NCI-H1930 (cell line): ENCODE data around the gene ALDH4A1.
"Not testable (repeated sequence)": the region's sequence is repeated elsewhere in the genome, so short reads cannot be mapped to it uniquely, and the experiment has no call there.

Source experiments
- DNase-seq, 2 experiments: peaks; one replicate each; lab custom pipeline; 2025; lab: John Stamatoyannopoulos, UW

Gene ALDH4A1

GRCh38 chr1:18879215-18879790, 23.1 kb downstream of the ALDH4A1 start:
- no peak for DNase-seq

DNA sequence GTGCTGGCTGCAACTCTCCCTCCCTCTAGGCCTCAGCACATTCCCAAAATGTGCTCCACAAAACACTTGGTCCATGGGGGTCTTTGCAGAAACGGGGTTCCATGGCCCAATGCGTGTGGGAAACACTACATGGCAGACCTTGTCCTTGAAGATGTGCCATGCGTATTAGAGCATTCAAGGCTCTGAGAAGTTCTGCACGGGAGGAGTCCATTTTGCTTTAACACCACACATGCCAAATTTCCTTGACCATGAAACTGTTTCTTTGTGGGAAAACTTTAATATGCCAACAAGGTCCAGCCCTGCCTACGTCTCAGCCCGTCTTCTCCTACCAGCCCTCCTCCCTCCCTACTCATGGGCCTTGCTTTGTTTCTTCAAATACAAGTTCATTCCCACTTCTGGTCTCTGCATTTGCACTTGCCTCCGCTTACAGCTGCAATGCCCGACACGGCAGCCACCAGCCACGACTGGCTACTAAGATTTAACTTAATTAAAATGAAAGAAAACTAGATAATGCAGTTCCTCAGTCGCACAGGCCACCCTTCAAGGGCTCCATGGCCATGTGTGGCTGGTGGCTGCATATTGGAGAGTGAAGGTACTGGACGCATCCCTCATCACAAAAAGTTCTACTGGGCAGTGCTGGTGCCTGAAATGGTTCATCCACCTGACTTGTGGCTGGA, 23.7 kb downstream of the ALDH4A1 start:
- DNase-seq, result no peak

- no peak for DNase-seq
These were observed 25.1 kb downstream of the ALDH4A1 start for GRCh38 chr1:18877282-18877681.

DNA sequence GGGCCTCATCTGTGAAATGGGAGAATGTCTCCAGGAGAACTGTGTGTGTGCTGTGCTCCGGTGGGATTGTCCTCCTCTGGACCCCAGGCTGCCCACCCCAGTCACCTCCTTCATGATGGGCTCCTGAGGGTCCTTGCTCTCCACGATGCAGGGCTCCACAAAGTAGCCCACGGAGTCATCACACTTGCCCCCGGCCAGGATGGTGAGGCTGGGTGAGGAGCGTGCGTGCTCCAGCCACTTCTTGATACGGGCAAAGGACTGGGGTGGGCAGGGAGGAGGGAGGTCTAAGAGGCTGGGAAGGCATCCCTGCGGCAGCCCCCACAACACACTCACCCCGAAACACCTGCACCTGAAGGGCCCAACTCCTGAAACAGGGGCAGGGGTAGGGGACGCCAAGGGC, 26.1 kb downstream of the ALDH4A1 start:
- DNase-seq, result no peak

DNA sequence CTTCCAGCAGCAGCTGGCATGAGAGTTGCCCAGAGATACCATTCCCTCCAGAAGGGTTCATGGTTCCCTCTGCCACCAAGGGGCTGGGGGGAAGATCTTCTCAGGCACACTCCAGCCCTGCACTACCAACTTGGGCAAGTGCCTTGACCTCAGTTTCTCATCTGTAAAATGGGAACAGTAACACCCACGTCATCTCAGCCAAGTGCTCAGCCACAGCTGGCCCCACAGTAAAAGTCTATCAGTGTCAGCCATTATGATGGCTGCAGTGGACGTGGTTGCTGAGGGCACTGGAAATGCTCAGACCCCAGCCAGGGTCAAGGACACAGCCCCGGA, 26.6 kb downstream of the ALDH4A1 start:
- no peak for DNase-seq

DNA sequence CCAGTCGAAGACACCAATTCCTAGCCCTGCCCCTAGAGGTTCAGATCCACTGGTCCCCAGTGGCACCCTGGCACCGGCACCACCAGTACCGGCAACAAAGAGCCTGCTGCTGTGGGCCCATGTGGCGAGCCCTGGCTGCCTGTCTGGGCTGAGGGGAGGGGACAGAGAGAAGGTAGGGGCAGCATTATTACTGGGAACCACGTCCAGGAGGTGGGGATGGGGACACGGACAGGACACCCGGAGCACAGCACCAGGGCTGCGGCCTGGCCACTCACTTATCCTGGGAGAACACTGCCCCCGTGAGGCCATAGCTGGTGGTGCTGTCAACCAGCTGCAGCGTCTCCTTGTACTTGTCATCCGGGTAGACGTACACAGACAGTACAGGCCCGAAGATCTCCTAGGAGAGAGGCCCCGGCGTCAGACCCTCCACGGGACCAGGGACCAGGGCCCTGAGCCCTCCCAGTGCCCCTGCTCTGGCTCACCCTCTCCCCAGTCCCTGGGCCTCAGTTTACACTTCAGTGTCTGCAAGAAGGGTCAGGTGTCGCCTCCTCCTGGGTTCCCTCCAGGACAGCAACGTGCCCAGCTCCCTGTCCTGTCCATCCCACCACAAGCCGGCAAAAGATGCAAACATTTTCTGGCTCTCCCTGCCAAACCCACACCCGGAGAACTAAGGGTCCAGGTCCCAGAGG, 27.1 kb downstream of the ALDH4A1 start:
- DNase-seq, result peak; percentile 45 to 58

DNA sequence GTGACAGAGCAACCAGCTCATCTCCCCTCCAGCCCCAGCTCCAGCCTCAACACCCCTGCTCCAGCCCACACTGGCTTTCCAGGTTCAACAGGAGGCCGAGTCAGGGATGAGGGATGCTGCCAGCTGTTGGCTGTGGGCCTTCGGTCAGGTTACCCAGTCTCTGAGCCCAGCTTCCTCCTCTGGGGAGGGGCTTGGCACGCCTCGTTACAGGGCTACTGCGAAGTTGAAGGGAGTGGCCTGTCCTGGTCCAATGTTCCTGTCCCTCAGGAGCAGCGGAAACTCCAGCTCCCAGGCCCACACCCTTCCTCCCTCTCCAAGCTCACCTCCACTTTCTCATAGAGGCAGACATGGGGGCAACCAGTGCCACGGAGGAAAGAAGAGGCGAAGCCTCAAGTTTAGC, 27.8 kb downstream of the ALDH4A1 start:
- no peak for DNase-seq

DNA sequence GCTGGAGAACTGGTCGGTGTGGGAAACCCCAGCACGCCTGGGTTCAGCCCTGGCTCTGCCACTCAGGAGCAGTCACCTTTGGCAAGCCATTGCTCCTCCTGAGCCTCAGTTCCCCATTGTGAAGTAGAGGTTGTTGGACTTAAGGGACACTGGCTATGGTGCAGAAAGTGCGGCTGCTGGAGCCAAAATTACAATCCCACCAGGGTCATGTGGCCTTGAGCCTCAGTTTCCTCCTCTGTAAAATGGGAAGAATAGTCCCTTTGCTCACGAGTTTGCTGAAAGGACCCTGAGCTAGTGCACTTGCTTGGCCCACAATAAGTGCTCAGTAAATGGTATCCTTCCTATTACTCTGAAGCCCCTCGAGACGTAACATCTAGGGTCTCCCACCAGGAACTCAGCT, 28.3 kb downstream of the ALDH4A1 start:
- no peak for DNase-seq

GRCh38 chr1:18872071-18872611, 30.2 kb downstream of the ALDH4A1 start:
- no peak for DNase-seq

DNA sequence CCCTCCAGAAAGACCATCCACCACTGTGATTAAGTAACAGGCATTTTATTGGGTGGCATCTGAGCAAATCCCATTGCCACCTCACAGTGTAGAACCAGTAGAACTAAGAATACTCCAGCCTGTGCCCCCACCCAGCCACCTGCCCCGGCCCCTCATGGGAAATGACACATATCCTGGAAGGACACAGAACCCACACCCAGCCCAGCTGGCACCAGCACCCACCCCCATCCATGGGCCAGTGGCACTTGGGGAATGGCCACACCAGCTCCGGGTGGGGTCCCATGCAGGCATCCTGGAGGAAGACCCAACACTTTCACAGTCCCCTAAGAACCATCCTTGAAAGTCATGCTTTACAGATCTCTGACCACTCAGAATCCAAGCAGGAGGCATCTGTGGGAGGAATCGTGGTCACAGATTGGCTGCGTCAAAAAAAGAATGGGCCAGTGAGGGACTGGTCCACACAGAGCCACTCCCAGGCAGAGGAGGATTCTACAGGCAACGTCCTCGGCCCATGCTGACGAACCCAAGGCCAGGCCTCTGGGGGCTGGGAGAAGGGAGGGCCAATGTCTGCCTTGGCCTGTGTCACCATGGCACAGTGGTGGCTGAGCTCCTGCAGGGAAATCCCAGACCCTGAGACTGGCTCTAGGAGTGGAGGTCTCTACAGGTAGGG, 30.8 kb downstream of the ALDH4A1 start:
- no peak for DNase-seq

DNA sequence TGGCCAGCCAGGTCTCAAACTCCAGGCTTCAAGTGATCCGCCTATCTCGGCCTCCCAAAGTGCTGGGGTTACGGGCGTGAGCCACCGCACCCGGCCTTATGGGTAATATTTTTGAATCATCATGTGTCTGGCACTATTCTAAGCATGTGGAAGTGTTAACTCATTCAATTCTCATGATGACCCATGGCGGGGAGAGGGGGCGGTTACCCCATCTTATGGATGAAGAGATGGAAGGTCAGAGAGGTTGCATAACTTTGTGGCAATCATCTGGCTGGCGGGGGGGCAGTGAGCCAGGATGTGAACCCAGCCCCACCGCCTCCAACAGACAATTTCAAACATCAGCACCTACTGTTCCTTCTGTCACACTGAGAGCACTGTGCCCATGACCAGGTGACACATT, 31.4 kb downstream of the ALDH4A1 start:
- DNase-seq, result no peak

- DNase-seq, result not testable (repeated sequence)
These were observed 31.8 kb downstream of the ALDH4A1 start for GRCh38 chr1:18870595-18870865.

DNA sequence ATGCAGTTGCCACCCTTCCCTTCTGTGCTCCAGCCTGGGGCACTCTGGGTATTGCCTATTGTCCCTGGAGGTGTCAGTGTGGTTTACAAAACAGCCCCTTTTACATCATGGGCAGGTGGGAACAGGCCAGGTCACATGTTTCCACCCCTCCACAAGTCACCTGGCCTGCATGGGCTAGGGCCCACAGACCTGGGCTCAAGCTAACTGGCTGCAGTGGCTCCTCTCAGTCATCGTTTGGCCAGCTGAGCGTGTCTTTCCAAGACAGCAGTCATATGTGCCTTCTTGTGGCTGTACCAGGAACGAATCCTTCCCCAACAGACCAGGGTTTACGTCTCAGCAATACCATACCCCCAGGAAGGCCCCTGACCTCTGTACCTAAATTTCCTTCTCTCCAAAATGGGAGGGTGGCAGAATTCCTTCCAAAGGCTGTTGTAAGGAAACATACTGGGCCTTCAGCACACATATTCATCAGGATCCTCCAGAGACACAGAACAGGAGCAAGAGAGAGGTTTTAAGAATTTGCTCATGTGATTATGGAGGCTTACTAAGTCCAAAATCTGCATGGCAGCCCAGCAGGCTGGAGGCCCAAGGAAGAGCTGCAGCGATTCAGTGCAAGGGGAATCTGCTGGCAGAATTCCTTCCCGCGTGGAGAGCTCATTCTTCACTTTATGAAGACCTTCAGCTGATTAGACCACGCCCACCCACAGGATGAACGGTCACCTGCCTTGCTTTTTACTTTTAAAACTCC, 32.3 kb downstream of the ALDH4A1 start:
- DNase-seq, result no peak

DNA sequence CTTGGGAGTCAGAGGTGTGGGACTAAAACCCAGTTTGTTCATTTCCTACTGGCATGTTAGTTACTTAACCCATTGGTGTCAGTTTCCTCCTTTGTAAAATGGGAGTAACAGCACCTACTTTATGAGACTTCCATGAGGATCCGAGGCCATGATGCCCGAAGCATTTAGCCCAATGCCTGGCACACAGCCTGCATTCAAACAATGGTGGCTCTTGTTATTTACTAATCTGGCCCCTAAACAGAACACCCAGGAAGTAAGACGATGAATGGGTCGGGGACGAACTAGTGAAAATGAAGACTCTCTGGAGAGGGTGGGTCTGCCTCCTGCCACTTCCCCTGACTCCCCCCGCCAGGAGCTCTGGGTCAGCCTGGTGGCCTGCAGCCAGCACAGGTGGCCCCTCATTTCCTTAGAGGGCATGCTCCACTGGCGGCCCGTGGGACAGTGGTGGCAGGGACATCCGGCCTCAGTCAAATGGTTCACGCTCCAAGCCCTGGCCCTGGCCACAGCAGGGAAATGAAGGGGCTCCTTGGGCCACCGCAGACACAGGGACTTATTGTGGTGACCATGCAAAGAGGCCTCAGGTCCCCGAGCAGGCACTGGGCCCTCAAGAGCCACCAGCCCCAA, 33.4 kb downstream of the ALDH4A1 start:
- no peak for DNase-seq

DNA sequence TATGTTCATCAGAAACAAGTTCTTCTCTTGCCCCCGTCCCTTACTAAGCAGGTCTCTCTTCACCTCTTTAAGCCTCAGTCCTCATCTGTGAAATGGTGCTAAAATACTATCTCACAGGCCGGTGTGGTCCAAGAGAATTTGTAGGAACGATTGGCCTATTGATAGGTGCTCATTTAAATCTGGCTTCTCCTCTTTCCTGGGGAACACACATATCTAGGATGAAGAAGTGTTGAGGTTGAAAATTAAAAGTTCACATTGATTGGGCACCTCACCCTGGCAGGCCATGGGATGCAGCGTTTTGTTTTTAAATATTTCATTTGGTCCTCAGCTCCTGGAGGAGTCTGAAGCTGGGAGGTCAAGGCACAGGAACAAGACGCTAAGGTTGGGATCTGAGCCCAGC, 34.0 kb downstream of the ALDH4A1 start:
- no peak for DNase-seq

DNA sequence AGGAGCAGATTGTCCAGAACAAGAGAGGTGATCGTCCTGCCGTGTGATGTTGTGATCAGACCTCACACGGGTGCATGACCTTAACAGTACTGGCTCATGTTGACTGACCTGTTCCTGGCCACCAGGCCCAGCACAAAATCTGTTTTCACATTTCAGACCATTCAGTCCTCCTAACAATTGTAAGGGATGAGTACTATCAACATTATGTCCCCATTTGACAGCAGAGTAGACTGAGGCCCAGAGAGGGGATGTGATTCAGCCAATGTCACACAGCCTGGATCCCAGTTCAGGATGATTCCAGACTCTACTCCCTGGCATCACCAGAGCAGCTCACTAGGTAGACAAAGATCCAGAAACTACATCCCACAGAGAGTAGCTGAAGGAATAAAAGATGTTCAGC, 35.5 kb downstream of the ALDH4A1 start:
- no peak for DNase-seq

DNA sequence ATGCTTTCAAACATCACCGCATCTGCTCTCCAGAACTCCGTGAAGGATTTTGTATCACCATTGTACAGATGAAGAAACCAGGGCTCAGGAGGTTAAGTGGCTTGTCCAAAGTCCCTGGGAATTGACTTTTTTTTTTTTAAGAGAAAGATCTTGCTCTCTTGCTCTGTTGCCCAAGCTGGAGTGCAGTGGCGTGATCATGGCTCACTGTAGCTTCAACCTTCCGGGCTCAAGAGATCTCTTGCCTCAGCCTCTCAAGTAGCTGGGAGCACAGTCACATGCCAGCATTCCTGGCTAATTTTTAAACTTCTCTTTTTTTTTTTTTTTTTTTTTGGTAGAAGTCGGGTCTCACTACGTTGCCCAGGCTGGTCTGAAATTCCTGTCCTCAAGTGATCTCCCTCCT, 36.0 kb downstream of the ALDH4A1 start:
- DNase-seq, result no peak

- no peak for DNase-seq
These were observed 37.2 kb downstream of the ALDH4A1 start for GRCh38 chr1:18865176-18865575.

DNA sequence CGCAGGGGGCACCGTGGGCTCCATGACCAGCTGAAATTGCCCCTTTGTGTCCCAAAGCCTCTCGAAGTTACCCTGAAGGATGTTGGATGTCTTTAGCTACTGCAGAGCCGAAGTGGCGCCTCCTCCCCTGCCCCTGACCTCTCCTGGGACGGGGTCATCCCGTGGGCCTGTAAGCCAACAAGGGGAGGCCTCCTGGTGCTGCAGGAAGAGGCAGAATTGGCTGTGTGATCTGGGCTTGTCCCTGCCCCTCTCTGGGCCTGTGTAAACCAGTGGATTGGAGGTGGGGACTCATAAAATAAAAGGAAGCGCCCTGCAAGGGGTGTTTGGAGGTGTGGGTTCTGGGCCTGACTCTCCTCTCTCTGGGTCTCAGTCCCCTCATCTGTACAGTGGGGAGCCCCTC, 40.8 kb downstream of the ALDH4A1 start:
- DNase-seq, result no peak

- DNase-seq, result no peak
These were observed 41.3 kb downstream of the ALDH4A1 start for GRCh38 chr1:18861082-18861481.

- no peak for DNase-seq
These were observed 42.8 kb downstream of the ALDH4A1 start, which contains the start of gene TAS1R2 for GRCh38 chr1:18859560-18859959. Gene TAS1R2, minus strand, starts transcription at chr1:18859660. Its CDS starts 0 bp downstream, at chr1:18859660.
